HT1080 (cell line): ENCODE measurements around the gene SLC6A6. TPM values are rescaled to one million over a fixed set of nuclear protein-coding genes. Genes with fewer than 3 reads are reported as not detected.

Source experiments
- DNase-seq: peaks from one replicate; pipeline ENCODE4 v3.0.0-alpha.2; 2015; ENCODE audit warnings: low read depth
- total RNA-seq: library from RNA; depleted of rRNA; stranded (reverse); fragments of >200 nt; shearing (Covaris generic); gene quantifications from 2 replicates; pipeline ENCODE4 v1.2.3, GENCODE V29; 2014

The SLC6A6 gene
- total RNA-seq, 1 experiment from 2014 or later: 40.1 TPM

DNA sequence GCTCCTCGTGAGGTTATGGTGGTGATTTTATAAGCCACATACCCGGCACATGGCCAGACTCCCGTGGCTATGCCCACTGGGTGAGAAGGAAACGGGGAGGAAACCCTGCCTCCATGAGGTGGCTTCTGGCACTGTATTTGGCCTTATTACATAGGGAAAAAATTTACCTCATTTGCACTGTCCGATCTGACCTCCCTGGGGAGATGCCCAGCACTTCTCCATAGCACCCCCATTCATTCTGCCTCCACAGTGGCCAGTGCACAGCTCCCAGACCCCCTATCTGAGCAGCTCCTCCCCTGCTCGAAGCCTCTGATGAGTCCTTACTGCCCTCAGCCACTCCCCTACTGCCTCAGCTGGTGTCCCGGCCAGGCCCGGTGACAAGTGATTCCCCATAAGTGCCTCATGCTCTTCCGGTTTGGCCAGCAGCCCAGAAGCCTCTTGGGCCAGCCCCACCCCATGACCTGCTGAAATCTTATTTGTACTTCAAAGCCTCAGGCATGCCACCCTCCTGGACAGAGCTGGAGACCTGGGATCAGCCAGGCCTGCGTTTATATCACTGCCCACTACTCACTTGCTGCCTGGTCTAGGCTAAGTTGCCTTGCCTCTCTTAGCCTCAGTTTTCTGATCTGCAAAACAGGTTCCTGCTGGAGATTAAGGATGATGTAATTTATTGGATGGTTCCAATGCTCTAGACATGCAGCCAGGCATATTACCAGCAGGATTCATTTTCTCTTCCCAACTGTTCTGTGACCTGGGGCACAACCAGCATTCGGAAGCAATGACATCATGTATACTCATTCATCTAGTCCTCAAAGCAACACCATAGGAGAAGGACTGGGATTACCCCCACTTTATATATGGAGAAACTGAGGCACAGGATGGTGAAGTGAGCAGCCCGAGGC lies 30.6 kb upstream of the SLC6A6 start:
- DNase-seq: peak; percentile 82

DNA sequence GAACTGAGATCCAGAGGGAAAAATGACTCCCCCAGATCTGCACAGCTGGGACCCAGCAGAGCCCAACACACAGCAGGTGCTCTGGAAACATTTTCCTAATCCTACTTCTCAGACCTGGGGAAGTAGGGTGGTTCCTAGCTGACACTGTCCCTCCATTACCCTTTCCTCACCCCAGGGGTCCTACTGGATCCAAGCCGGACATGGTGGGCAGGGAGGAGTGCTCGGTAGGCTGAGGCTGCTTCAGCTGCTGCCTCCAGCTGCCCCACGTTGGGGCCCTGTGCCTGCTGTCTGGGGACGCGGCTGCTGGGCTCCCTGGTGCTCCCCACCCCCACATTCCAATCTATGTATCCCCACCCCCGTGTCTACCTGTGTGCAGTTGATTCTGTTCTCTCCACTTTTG lies 29.8 kb upstream of the SLC6A6 start:
- DNase-seq: no peak

DNA sequence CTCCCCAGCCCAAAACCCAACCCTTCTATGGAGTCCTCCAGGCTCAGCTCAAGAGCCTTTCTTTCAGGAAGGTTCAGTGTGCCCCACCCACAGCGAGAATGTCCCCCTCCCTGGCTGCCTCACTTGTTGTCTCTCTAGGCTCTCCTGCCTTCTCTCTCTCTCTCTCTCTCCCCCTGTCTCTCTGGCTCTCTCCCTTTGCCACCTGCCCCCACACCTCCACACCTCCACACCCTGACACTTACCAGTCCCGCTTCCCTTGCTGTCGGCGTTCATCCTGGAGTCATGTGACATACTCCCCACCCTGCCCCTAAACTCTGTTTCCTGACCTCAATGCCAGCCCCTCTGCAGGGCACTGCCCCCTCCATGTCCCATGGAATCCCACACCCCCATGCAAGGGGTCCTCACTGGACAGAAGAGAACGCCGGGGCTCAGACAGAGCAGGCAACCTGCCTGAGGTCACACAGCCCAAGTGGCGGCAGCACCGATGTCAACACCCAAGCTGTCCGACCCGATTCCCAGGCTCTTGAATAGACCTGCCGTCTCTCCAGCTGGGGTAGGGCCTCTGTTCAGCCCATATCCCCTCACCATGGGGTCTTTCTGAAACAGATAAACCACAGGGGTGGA lies 28.5 kb upstream of the SLC6A6 start:
- DNase-seq: no peak

DNA sequence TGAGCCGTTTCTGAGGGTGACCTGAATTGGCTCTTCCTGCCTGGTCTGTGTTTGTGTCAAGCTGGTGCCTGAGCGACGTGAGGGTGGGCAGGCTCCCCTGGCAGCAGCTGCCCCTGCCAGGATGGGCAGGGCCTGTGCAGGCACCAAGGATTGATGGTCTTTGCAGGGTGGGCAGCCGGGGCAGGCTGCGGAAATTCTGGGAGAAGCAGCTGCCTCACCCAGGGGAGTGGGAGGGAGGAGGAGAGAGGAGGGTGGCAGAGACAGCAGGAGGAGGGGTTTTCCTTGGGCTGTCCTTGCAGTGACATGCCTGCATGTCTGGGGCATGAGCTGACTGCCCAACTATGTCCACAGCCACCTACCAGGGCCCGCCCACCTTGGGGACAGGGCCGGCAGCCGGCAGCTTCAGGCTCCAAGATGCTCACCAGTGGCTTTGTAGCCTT lies 27.9 kb upstream of the SLC6A6 start:
- no peak for DNase-seq

DNA sequence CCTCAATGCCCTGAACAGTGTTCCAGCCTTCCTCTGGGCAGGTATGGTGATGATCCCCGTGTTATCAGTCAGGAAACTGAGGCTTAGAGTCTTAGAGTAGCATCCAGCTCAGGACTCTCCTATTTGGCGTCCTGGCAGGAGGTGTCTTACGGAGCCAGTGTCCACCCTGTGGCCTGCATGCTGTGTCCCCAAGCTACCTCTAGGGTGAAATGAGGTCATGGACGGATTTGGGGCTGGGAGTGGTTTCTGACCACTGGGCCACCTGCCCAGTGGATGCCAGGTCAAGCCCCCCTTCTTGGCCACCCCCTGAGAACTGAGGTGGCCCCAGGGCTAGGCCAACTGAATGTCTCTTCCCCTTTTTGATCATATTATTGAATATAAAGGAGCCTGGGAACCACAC lies 27.2 kb upstream of the SLC6A6 start:
- DNase-seq: no peak

DNA sequence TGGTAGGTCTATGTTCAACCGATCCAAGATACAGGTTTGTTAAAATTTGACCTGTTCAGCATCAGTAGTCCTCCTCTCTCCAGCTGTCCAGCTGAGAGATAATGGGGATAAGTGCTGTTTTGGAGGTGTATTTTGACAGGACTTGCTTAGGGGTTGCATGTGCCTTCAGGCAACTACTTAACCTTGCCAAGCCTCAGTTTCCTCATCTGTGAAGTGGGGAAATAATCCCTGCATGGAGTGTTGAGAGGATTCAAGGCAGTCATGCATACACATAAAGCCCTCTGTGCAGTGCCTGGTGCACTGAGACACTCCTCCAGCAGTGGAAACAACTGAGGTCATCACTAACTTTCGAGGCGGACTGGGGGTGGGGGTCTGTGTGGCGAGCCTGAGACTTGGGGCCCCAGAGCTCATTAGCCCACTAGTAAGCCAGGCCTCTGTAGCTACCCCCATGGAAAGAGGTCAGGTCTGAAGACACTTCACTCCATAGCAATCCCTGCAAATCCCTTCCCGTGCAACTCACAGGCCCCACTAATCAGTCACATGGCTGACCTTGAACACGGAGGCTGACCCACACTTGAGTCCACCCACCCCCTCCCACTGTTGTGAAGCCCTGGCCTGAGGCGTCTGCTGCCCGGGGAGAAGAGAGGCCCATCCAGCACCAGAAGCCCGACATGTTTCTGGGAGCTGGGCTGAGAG lies 25.9 kb upstream of the SLC6A6 start:
- no peak for DNase-seq

DNA sequence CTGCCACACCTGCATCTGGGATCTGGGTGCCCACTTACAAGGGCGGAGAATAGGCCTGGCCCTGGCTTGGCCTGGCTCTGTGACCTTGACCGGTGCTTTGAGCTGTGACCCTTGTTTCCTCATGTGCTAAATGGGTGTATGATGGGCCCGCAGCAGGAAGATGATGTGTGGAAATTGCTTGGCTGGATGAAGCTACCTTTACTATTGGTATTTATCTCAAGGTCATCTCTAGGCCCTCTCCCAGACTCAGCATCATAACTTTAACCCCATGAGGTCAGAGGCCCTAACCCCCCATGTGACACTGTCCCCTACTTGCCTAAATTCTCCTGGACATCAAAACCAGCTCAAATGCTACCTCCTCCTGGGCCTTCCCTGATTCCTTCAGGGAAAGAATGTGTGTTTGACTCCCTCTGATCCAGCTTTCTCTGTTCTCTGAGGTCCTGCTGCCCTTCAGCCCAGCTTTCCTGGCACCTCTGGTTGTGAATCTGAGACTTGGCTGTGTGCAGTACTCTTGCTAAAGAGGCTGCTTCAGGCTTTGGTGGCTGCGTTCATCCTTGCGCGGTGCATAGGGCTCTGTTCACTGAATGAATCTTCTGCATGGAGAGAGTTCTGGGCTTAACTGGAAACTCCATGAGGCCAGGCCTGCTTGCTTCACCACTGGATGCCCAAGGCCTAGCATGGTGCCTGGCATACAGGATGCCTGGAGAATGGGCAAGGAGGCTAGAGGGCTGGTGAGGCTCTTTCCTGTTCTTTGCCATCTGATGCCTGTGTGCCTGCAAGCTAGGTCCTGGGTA lies 25.2 kb upstream of the SLC6A6 start:
- no peak for DNase-seq

DNA sequence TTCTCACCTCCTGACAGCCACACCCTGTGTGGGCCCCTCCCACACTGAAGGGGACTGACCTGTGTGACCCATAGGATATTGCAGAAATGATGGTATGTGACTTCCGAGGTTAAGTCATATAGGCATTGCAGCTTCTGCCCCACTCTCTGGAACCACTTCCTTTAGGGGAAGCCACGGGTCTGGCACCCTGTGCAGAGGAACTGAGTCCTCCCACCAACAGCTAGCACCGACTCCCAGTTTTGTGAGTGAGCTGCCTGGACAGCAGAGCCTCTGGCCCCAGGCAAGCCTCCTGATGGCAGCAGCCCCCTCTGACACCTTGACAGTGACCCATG lies 24.6 kb upstream of the SLC6A6 start:
- DNase-seq: no peak

DNA sequence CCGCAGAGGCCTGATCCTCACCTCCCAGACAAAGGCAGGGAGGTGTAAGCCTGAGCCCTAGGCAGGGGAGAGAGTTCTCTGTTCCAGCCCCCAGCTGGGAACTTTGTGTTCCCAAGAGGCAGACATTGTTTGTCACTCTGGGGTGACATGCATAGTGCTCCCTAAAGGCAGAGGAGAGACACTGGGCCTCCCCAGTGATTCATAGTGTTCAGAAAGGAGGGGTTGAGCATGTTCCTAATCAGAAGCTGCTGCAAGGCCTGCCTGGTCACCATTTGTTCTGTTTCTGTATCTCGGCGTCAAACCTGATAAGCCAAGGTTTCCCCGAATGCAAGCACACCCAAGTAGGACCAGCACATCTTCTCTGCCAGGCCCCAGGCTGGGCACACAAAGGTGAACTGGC lies 24.0 kb upstream of the SLC6A6 start:
- no peak for DNase-seq

DNA sequence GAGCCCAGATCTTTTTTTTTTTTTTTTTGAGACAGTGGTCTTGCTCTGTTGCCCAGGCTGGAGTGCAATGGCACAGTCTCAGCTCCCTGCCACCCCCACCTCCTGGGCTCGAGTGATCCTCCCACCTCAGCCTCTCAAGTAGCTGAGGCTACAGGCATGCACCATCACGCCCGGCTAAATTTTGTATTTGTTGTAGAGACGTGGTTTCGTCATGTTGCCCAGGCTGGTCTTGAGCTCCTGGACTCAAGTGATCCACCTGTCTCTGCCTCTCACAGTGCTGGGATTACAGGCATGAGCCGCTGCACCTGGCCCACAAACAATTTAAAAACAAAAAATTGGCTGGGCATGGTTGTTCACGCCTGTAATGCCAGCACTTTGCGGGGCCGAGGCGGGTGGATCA lies 22.6 kb upstream of the SLC6A6 start:
- no peak for DNase-seq

DNA sequence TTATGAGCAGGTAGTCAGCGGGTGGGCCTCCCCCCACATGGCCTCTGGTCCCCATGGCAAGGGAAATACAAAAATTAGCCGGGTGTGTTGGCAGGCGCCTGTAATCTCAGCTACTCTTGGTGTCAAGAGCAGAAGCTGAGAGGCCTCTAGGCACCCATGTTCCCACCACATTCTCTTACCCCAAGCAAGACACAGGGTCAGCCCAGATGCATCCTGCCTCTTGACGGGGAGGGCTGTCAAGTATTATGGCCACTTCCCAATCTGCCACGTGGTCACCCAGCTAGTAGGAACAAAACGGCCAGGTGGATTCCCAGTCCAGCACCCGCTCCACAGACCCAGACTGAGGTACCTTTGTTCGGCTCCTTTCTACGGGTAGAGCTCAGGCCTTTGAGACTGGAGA lies 16.2 kb upstream of the SLC6A6 start:
- DNase-seq: no peak

DNA sequence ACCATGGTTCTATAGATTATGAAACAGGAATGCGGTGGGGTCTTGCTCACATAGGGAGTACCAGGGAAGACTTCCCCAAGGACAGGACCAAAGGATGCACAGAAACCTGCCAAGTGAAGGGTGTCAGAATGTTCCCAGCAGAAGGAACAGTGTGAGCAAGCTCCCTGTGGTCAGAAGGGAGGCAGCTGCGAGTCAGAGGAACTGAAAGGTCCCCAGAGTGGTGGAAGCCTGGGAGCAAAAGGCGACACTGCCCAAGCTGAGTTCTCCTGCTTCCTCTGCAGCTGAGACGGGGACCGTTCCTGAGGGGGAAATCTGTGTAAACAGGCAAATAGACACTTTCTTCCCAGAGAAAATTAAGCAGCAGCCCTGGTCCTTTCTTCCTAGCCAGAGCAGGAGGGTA lies 14.2 kb upstream of the SLC6A6 start:
- no peak for DNase-seq

DNA sequence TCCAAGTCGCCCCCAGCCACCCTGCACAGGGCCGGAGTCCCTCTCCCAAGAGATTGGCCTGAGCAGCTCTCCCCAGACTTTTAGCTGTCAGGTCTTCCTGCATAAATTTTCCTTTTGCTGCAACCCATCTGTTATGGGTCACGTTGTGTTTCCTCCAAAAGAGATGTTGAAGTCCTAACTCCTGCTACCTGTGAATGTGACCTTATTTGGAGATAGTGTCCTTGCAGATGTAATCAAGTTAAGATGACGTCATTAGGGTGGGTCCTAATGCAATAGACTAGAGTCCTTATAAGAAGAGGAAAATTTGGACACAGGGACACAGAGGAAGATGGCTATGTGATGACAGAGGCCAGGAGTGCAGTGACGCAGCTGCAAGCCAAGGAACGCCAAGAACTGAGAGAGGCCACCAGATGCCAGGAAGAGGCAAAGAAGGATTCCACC lies 13.2 kb upstream of the SLC6A6 start:
- no peak for DNase-seq

DNA sequence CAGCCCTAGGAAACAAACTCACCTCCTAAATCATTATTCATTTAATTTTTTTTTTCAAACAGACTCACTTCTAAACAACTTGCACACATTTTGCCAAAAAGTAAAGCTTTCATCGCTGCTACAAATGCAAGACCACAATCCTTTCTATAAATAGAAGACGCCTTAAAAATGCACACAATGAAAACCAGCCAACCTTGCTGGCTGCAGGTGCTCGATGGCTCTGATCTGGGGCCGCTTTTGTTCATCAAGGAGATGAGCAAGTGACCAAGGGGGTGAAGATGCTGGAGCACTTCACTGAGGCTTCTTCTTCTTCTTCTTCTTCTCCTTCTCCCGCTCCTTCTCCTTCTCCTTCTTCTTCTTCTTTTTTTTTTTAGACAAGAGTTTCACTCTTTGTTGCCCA lies 12.7 kb upstream of the SLC6A6 start:
- no peak for DNase-seq

DNA sequence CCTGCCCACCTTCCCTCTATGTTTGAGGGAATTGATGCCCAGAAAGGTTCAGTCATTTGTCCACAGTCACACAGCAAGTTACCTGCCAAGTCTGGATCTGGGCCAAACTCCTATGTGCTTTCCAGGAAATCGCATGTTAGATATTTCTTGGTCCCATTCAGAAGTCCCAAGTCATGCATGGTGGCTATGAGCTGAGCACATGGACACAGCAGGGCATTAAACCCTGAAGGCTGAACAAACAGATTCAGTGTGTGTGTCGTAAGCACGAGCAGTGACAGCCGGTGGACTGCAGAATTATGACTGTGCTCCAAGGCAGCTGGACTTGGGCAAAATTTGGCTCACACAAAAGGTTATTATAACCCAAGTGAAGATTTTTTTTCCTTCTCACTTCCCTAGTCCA lies 11.4 kb upstream of the SLC6A6 start:
- DNase-seq: peak; percentile 51

DNA sequence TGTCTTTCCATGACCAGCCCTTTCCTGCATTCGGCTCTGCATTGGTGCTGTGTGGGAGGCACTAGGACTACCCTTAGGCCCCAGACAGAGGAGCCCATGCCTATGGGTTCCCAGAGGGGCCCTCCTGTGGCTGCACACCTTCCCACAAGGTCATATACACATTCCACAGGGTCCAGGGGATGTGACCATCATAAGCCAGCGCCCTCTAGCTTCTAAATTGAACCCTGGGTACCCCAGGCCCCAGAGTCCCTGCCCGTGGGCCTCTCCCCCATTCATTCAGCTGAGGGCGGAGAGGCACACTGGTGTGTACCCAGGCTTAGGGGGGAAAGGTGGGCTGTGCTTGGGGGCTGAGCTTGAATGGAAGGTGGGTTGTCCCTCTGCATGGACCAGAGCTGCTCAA lies 10.2 kb upstream of the SLC6A6 start:
- DNase-seq: no peak

DNA sequence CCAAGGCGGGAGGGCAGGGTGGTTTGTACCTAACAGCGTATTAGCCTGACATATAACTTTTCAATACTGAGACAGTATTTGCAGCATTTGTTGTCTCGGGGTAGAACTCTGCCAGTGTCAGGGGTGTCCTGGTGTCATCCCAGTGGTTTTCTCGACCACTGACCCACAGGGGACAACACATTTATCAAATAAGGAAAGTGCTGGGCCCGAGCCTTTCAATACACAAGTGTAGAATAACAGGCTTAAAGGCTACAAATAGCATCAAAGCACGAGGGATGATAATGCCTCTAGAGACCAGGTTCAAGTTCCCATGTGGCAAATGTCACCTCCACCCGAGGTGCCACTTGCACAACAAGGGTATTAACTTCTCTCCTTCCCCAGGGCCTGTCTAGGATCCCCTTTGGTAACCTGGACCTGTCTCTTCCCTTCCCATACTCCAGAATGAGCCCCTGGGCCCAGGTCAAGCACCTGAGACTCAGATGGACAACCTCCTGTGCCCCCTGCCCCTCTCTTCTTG lies 9.5 kb upstream of the SLC6A6 start:
- no peak for DNase-seq

DNA sequence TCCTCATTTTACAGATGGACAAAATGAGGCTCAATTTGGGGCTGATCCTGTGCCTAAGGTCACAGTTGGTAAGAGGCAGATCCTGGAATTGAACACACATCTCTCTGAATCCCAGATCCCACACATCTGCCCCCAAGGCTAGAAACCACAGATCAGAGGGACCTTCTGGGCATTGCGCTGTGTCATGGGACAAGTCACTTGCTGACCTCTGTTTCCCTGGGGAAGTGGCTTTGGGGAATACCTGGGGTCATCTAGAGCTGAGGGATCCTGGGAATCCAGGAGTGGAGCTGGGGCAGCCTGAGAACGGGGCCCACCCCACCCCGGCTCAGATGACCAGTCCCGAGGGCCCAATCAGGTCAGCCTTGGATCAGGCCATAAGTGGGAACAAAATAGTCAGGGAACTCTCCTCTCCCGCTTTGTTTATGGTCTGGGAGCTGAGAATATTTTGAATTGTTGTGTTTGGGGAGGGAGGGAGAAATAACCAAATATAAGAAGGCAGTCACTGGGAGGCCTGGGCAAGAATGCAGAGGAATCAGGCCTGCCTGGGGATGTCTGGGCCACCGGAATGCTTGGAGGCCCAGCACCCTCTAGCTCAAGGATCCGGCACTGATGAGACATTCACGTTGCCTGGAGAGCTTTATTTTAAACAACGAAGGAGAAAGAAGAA lies 8.8 kb upstream of the SLC6A6 start:
- DNase-seq: no peak

DNA sequence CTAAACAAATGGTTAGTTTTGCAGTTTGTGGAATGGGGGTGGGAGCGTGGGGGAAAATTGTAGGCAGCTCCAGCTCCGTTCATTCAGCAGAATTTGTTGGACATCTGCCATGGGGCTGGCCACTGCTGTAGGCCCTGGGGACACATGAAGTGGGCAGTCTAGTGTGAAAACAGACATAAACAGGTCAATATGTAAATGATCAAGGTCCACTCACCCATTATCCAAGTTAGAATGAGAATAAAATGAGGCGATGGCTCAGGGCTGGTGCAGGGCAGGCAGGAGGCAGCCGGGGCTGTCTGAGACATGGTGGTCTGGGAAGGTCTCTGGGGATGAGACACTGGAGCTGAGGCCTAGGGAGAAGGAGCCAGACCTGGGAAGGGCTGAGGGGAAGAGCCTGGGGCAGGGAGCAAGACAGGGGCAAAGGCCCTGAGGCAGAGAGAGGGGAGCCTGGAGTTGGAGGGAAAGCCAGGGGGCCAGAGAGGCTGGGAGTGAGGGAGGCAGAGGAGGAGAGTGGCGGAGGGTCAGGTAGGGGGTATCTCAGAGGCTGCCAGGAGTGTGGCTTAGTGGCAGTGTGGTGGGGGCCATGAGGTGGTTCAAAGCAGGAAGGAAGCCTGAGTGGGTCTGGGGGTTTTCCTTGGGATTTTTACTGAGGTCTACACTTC lies 6.2 kb upstream of the SLC6A6 start:
- no peak for DNase-seq

DNA sequence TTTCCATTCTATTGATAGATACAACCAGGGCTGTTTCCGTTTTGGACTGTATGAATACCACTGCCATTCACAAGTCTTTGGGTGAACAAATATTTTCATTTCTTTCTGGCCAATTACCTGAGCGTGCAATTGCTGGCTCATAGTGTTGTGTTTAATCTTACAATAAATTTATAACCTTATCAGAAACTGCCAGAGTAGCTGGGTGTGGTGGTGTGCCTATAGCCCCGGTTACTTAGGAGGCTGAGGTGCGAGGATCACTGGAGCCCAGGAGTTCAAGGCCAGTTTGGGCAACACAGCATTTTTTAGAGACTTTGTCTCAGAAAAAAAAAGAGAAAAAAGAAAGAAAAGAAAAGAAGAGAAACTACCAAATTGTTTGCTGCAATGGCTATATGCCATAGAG lies 5.4 kb upstream of the SLC6A6 start:
- no peak for DNase-seq
